GM18511 (cell line): ENCODE data around the gene SLC7A10.
"Not testable (repeated sequence)": the region's sequence is repeated elsewhere in the genome, so short reads cannot be mapped to it uniquely, and the experiment has no call there.

ENCODE experiments used
- ATAC-seq: cut with Tn5 transposase; IDR thresholded peaks from one replicate; pipeline ENCODE4 v1.9.1; 2021; ENCODE audit warnings: mild to moderate bottlenecking, moderate library complexity; ENCODE audit not compliant: unreplicated experiment

The SLC7A10 gene

DNA sequence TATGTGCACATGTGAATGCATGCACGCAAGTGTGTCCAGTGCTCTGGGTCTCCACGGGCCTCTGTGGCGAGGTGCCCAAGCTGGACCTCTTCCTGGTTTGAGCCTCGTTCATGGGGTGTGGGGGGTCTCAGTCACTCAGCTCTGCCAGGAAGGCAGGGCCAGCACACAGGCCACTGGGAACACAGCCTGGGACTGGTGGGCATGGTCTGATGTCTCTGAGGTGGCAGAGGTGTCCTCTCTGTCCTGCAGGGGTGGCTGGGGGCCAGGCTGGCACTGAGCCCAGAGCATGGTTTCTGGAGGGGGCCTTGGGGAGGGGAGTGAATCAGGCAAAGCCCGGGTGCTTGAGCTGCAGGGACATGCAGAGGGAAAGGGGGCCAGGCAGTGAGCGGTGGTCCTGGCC lies 22.1 kb downstream of the SLC7A10 start:
- no peak for ATAC-seq

DNA sequence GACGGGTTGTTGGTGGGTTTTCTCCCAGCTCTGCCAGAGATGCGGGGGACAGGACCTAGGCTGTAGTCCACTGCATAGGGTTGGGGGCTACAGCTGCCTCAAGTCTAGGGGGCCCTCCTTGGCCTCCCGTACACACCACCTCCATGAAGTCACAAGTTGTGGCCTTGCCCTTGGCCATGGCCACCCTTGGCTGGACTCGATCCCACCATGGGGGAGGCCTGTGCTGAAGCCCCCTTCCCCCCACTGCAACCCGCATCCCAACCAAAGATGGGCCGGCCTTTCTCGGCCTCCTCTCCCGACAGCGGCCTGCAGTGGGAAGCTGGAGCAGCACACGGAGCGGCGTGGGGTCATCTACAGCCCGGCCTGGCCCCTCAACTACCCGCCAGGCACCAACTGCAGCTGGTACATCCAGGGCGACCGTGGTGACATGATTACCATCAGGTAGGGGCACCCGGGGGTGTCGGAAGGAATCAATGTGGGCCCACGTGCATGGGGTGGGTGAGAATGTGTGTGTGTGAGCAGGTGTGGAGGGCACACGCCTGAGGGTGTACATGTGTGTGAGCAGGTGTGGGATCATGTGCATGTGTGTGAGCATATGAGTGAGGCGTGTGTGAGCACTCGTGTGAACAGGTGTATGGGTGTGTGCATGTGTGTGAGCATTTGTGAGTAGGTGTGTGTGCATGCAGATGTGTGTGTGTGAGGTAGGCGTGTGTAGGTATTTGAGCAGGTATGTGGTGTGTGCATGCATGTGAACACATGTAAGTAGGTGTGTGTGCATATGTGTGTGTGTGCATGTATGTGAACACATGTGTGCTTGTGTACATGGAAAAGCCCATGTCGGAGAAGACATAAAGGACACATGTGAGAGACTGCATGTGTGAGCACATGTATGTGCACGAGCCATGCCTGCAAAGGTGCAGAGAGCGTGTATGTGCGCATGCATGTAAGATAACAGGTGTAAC lies 22.8 kb downstream of the SLC7A10 start:
- ATAC-seq: no peak

GRCh38 chr19:33201886-33202545 lies 23.6 kb downstream of the SLC7A10 start:
- ATAC-seq: no peak

- no peak for ATAC-seq
These were observed 24.2 kb downstream of the SLC7A10 start for GRCh38 chr19:33201473-33201872.

GRCh38 chr19:33199441-33200265 lies 26.0 kb downstream of the SLC7A10 start:
- no peak for ATAC-seq

DNA sequence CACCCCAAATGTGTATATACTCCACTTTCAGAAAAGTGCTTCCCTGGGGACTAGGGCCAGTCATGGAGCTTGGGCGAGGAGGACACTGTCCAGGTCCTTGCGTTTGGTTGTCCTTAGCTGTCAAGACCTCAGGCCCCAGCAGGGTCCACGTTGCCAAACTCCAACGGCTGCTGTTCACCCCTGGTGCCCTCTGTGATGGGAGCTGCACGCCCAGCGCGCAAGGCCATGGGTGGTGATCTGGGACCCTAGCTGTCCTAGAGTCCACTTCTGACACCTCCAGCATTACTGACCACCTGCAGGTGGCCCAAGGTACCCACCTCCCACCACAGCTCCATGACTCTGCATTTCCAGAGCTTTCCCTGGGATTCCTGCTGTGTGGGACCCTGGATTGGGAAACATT lies 27.5 kb downstream of the SLC7A10 start:
- no peak for ATAC-seq

- no peak for ATAC-seq
These were observed 28.1 kb downstream of the SLC7A10 start for GRCh38 chr19:33197591-33198000.

DNA sequence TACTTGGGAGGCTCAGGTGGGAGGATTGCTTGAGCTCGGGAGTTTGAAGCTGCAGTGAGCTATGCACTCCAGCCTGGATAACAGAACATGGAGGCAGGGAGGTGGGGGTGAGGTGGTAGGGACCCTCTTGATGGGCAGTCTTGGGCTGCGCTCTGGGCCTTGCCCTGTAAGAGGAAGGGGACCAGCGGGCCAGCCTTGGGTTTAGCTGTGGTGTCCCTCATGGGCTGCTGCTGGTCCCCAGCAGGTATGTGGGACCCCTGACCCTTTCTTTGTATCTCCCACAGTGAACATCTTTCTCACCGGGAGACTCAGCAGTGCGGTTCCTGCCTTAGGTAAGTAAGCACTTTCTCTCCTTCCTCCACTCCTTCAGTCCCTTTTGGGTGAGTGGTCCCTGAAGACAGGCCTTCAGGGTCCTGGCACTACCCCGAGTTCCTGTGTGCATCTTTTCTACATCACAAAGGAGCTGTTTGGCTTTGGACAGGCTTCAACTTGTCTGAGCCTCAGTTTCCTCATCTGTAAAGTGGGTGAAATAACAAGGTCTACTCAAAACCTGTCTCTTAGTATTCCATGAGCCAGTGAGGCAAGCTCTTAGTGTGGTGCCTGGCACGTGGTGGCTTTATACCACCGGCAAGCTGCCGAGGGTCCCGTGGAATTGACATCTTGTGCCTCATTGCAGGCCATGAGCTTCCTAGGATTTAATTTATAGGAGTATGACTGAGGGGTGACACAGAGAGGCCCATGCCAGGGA lies 29.0 kb downstream of the SLC7A10 start:
- ATAC-seq: no peak

GRCh38 chr19:33195645-33196347 lies 29.9 kb downstream of the SLC7A10 start:
- no peak for ATAC-seq

- ATAC-seq: no peak
These were observed 30.6 kb downstream of the SLC7A10 start for GRCh38 chr19:33194886-33195644.

- no peak for ATAC-seq
These were observed 31.1 kb downstream of the SLC7A10 start for GRCh38 chr19:33194532-33194885.

GRCh38 chr19:33193865-33194362 lies 31.7 kb downstream of the SLC7A10 start, which contains the start of gene LRP3:
Gene LRP3, plus strand, starts transcription at chr19:33194330. Its CDS starts 456 bp downstream, at chr19:33194786.
- no peak for ATAC-seq

GRCh38 chr19:33193269-33193864 lies 32.3 kb downstream of the SLC7A10 start:
- ATAC-seq: no peak

DNA sequence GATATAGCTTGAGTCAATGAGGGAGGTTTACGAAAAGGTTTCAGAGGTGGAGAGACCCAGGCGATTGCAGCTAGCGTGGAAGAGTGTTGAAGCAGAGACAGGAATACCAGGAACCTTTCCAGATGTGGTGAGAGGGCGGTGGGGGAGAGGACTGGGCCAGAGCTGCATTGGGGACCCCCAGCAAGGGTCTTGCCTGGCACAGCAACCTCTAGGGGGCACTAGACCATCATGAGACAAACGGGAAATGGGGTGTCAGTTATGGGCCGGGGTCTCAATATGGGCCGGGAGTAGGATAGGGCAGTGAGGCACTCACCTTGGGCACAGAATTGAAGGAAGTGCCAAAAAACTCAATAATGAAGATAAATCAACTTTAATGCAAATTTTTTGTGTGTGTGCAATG lies 33.6 kb downstream of the SLC7A10 start:
- no peak for ATAC-seq

DNA sequence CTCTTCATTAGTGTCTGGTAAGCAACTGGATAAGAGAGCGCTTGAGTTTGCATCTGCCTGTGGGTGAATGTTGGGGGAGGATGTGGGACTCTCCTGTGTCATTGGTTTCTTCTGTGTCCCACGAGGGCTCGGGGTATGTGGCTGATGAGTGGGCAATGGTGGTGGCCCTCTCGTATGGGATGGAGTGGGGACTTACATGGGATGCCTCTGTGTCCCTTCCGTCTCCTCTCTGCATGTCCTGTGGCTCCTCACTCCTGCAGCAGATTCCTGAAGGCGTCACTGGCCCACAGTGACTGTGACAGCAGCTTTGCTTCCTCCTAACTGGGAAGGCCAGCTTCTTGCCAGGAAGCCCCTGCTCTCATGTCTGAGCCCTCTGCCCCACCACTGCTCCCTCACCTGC lies 34.1 kb downstream of the SLC7A10 start:
- ATAC-seq: no peak

DNA sequence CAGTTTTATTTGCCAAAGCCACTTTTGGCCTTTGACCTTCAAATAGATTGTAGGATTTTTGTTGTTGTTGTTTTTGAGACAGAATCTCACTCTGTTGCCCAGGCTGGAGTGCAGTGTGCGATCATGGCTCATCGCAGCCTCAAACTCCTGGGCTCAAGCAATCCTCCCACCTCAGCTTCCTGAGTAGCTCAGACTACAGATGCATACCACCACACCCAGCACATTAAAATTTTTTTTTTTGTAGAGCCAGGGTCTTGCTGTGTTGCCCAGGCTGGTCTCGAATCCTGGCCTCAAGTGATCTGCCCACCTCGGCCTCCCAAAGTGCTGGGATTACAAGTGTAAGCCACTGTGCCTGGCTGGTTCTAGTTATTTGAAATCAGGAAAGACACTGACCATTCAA lies 34.6 kb downstream of the SLC7A10 start:
- not testable (repeated sequence) for ATAC-seq

GRCh38 chr19:33189453-33189852 lies 36.2 kb downstream of the SLC7A10 start:
- ATAC-seq: no peak

DNA sequence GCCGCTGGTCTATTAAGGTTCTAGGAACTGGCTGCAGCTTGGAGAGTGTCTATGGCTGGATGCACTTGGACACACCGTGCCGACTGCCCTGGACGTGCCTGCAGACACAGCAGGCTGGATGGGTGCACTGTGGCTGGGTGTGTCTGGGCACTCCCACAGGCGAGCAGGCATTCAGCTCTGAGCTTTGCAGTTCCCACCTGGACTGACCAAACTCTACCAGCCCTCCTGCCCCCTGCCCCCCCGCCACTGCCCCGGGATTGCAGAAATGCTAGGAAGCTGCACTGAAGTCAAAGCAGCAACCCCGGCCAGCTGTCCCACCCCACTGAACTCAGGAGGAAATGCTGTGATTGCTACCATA lies 38.5 kb downstream of the SLC7A10 start:
- no peak for ATAC-seq
